ENCODE results near the gene UBQLN1.

DNA sequence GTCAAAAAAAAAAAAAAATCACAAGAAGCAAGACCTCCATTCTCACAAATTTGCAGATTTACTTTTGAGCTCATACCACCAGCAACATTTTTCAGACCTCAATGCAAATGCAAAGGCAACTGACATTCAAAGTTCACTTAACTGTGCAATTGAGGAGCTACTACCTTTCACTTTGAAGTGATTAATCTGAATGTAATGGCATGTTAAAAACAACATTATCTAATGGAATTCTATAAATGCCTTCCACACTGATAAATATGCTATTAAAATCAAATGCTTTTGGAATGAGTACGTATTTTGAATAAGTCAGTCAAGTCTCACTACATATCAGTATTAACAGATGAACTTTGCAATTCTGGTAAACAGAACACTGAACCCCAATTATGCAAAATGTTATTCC lies 32.3 kb downstream of the UBQLN1 start:
- TF ChIP-seq TAF1 (IDR thresholded peaks at IDR 0.05; ENCODE audit: low read depth), result no peak
- TF ChIP-seq, protein P1, sequence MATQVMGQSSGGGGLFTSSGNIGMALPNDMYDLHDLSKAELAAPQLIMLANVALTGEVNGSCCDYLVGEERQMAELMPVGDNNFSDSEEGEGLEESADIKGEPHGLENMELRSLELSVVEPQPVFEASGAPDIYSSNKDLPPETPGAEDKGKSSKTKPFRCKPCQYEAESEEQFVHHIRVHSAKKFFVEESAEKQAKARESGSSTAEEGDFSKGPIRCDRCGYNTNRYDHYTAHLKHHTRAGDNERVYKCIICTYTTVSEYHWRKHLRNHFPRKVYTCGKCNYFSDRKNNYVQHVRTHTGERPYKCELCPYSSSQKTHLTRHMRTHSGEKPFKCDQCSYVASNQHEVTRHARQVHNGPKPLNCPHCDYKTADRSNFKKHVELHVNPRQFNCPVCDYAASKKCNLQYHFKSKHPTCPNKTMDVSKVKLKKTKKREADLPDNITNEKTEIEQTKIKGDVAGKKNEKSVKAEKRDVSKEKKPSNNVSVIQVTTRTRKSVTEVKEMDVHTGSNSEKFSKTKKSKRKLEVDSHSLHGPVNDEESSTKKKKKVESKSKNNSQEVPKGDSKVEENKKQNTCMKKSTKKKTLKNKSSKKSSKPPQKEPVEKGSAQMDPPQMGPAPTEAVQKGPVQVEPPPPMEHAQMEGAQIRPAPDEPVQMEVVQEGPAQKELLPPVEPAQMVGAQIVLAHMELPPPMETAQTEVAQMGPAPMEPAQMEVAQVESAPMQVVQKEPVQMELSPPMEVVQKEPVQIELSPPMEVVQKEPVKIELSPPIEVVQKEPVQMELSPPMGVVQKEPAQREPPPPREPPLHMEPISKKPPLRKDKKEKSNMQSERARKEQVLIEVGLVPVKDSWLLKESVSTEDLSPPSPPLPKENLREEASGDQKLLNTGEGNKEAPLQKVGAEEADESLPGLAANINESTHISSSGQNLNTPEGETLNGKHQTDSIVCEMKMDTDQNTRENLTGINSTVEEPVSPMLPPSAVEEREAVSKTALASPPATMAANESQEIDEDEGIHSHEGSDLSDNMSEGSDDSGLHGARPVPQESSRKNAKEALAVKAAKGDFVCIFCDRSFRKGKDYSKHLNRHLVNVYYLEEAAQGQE (IDR thresholded peaks at IDR 0.05; ENCODE audit: low read depth), result no peak
- no peak for TF ChIP-seq YY1 (IDR thresholded peaks at IDR 0.05; ENCODE audit: low read depth)
- no peak for TF ChIP-seq EGR1 (IDR thresholded peaks at IDR 0.05)
- no peak for TF ChIP-seq CEBPB (IDR thresholded peaks at IDR 0.05)
- TF ChIP-seq, protein P2, sequence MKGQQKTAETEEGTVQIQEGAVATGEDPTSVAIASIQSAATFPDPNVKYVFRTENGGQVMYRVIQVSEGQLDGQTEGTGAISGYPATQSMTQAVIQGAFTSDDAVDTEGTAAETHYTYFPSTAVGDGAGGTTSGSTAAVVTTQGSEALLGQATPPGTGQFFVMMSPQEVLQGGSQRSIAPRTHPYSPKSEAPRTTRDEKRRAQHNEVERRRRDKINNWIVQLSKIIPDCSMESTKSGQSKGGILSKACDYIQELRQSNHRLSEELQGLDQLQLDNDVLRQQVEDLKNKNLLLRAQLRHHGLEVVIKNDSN (IDR thresholded peaks at IDR 0.05), result no peak
- TF ChIP-seq EP300 (IDR thresholded peaks at IDR 0.05; ENCODE audit: borderline replicate concordance), result no peak
- TF ChIP-seq RAD21 (IDR thresholded peaks at IDR 0.05; ENCODE audit: low read depth), result no peak
- no peak for TF ChIP-seq TCF12 (IDR thresholded peaks at IDR 0.05; ENCODE audit: low read depth)
- TF ChIP-seq, protein P3, sequence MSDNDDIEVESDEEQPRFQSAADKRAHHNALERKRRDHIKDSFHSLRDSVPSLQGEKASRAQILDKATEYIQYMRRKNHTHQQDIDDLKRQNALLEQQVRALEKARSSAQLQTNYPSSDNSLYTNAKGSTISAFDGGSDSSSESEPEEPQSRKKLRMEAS (IDR thresholded peaks at IDR 0.05), result no peak
- TF ChIP-seq FOXM1 (IDR thresholded peaks at IDR 0.05; ENCODE audit: borderline replicate concordance, low read depth), result no peak
- no peak for TF ChIP-seq TEAD4 (IDR thresholded peaks at IDR 0.05)

Data from Ishikawa (cell line).